GM21381 (cell line): Measurements from ENCODE around the gene UNCX.

Experiments used
- ATAC-seq: cut with Tn5 transposase; IDR thresholded peaks from one replicate; pipeline ENCODE4 v1.9.1; 2021; ENCODE audit warnings: mild to moderate bottlenecking, moderate library complexity; ENCODE audit not compliant: unreplicated experiment

The UNCX gene

GRCh38 chr7:1214516-1214915 lies 18.2 kb upstream of the UNCX start:
- ATAC-seq = no peak

- ATAC-seq = no peak
Observed at GRCh38 chr7:1218541-1219165, 14.0 kb upstream of the UNCX start.

- ATAC-seq = no peak
Observed at GRCh38 chr7:1219498-1219897, 13.2 kb upstream of the UNCX start.

GRCh38 chr7:1220000-1220726 lies 12.5 kb upstream of the UNCX start:
- no peak for ATAC-seq

GRCh38 chr7:1220977-1221745 lies 11.5 kb upstream of the UNCX start:
- ATAC-seq = no peak

- ATAC-seq = no peak
Observed at GRCh38 chr7:1223196-1223981, 9.3 kb upstream of the UNCX start.

GRCh38 chr7:1224086-1224716 lies 8.5 kb upstream of the UNCX start:
- ATAC-seq = no peak

- ATAC-seq = no peak
Observed at GRCh38 chr7:1225030-1225429, 7.6 kb upstream of the UNCX start.

GRCh38 chr7:1225441-1226185 lies 7.1 kb upstream of the UNCX start:
- ATAC-seq = no peak

- no peak for ATAC-seq
Observed at GRCh38 chr7:1226186-1226901, 6.3 kb upstream of the UNCX start.

- ATAC-seq = no peak
Observed at GRCh38 chr7:1227071-1227804, 5.4 kb upstream of the UNCX start.

GRCh38 chr7:1227814-1228544 lies 4.7 kb upstream of the UNCX start:
- ATAC-seq = no peak

GRCh38 chr7:1228545-1229201 lies 4.0 kb upstream of the UNCX start:
- ATAC-seq = no peak

GRCh38 chr7:1229202-1229947 lies 3.3 kb upstream of the UNCX start:
- ATAC-seq = no peak

- ATAC-seq = no peak
Observed at GRCh38 chr7:1229956-1230355, 2.7 kb upstream of the UNCX start.

GRCh38 chr7:1230411-1231213 lies 2.1 kb upstream of the UNCX start:
- ATAC-seq = no peak
